ENCODE results near the gene CDK5R1.
"Not testable (repeated sequence)": the region's sequence is repeated elsewhere in the genome, so short reads cannot be mapped to it uniquely, and the experiment has no call there.

Gene CDK5R1

DNA sequence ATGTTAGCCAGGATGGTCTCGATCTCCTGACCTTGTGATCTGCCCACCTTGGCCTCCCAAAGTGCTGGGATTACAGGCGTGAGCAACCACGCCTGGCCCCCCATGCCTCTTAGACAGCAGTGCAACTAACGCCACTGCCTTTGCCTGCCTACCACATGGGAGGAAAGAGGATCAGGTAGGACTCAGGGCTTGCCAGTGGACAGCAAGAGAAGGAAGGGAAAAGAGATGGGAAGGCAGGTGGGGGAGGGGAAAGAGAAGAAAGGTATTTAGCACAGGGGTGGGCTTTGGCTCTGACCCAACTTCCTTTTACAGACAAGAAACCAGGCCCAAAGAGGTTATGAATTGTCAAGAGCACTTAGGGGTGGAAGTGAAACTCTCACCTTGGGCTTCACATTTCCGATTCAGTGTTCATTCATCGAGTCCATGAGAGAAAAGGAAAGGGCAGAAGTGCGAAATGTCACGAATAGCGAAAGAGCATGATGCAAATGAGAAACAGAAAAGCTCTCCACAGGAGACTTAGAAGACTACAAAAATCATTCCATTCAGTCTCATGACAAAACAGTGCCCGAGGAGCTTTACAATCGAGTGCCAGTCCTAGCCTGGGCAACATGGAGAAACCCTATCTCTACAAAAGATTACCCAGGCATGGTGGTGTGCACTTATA, 36.4 kb downstream of the CDK5R1 start:
- no peak for TF ChIP-seq POLR2A (IDR thresholded peaks at IDR 0.05; ENCODE audit: extremely low read depth, insufficient read length)
- TF ChIP-seq, protein P1, sequence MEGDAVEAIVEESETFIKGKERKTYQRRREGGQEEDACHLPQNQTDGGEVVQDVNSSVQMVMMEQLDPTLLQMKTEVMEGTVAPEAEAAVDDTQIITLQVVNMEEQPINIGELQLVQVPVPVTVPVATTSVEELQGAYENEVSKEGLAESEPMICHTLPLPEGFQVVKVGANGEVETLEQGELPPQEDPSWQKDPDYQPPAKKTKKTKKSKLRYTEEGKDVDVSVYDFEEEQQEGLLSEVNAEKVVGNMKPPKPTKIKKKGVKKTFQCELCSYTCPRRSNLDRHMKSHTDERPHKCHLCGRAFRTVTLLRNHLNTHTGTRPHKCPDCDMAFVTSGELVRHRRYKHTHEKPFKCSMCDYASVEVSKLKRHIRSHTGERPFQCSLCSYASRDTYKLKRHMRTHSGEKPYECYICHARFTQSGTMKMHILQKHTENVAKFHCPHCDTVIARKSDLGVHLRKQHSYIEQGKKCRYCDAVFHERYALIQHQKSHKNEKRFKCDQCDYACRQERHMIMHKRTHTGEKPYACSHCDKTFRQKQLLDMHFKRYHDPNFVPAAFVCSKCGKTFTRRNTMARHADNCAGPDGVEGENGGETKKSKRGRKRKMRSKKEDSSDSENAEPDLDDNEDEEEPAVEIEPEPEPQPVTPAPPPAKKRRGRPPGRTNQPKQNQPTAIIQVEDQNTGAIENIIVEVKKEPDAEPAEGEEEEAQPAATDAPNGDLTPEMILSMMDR (IDR thresholded peaks at IDR 0.05; ENCODE audit: low read depth, low read length): no peak
- TF ChIP-seq, protein P2, sequence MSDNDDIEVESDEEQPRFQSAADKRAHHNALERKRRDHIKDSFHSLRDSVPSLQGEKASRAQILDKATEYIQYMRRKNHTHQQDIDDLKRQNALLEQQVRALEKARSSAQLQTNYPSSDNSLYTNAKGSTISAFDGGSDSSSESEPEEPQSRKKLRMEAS (IDR thresholded peaks at IDR 0.05; ENCODE audit: low read depth, low read length): no peak
- no peak for TF ChIP-seq MYC (IDR thresholded peaks at IDR 0.05; ENCODE audit: low read depth, low read length)
- no peak overlapping the region for H3K4me3 ChIP-seq (ENCODE audit: low read depth, low read length)
- DNase-seq (ENCODE audit: low read depth): no peak

DNA sequence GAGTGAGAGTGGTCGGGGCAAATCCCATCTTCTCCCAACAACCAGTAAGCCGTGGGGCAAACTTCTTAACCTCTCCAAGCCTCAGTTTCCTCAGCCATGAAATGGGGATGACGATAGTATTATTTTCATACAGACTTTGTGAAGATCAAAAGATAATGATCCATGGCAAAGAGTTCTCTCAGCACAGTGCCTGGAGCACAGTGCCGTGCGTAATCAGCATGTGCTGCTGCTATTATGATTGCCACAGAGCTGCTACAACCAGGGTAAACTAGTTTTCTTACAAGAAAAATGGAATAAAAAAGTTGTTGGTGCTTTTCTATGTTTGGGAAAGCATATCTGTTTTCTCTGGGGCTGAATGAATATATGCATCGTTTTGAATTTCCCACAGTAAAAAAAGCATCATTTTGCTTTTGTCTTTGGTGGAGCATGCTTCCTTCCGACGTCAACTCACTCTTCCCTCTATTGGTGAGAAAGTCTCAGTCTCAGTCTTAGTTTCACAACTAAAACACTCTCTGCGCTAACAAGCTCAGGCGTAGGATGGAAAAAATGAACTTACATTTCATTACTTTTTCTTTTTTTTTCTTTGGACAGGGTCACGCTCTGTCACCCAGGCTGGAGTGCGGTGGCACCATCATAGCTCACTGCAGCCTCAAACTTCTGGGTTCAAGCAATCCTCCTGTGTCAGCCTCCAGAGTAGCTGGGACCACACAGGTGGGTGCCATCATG, 37.2 kb downstream of the CDK5R1 start:
- no peak for DNase-seq (ENCODE audit: low read depth)
- TF ChIP-seq MYC (IDR thresholded peaks at IDR 0.05; ENCODE audit: low read depth, low read length): no peak
- no peak overlapping the region for H3K4me3 ChIP-seq (ENCODE audit: low read depth, low read length)

DNA sequence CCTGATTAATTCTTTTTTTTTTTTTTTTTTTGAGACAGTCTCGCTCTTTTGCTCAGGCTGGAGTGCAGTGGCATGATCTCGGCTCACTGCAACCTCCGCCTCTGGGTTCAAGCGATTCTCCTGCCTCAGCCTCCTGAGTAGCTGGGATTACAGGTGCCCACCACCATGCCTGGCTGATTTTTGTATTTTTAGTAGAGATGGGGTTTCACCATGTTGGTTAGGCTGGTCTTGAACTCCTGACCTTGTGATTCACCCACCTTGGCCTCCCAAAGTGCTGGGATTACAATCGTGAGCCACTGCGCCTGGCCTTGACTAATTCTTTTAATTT, 37.7 kb downstream of the CDK5R1 start:
- H3K4me3 ChIP-seq (ENCODE audit: low read depth, low read length); DNase-seq (ENCODE audit: low read depth): not testable (repeated sequence)

DNA sequence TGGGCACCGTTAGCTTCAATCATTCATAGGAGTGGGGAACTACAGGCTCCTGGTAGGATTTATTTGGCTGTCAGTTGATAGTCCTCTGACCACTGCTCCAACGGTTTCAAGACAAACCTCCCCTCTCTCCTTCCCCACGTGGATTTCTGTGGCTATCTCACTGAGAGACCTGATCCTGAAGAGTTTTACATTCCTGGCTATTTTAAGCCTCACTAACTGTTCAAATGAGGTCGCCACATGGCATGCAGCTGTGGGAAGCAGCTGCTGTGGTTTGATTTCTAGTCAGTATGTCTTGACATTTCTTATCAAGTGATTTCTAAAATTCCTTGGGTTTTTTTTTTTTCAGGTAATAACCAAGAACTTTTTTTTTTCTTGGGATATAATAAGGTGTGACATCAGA, 38.3 kb downstream of the CDK5R1 start:
- no peak for DNase-seq (ENCODE audit: low read depth)
- H3K4me3 ChIP-seq (ENCODE audit: low read depth, low read length): no peak overlapping the region
- no peak for TF ChIP-seq MYC (IDR thresholded peaks at IDR 0.05; ENCODE audit: low read depth, low read length)
- TF ChIP-seq POLR2A (IDR thresholded peaks at IDR 0.05; ENCODE audit: extremely low read depth, insufficient read length): no peak
- TF ChIP-seq, protein P2 (IDR thresholded peaks at IDR 0.05; ENCODE audit: low read depth, low read length): no peak
- TF ChIP-seq, protein P1 (IDR thresholded peaks at IDR 0.05; ENCODE audit: low read depth, low read length): no peak

DNA sequence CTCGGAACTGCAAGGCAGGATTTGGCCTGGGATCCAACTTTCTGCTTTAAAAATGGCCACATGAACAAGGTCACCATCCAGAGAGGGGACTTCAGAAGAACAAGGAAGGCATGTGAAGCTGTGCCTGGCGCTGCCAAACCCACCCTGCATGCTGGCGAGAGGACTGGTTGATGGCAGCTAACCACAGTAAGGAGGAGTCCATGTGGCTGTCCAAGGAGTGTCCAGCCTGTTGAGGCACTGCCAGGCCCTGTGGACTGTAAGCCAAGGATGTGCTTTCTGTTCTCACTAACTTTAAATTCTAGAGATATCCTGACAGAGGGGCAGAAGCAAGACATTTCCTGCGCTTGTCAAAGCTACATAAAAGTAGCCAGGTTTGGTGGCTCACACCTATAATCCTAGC, 40.4 kb downstream of the CDK5R1 start:
- DNase-seq (ENCODE audit: low read depth): no peak
- TF ChIP-seq POLR2A (IDR thresholded peaks at IDR 0.05; ENCODE audit: extremely low read depth, insufficient read length): no peak
- no peak overlapping the region for H3K4me3 ChIP-seq (ENCODE audit: low read depth, low read length)

DNA sequence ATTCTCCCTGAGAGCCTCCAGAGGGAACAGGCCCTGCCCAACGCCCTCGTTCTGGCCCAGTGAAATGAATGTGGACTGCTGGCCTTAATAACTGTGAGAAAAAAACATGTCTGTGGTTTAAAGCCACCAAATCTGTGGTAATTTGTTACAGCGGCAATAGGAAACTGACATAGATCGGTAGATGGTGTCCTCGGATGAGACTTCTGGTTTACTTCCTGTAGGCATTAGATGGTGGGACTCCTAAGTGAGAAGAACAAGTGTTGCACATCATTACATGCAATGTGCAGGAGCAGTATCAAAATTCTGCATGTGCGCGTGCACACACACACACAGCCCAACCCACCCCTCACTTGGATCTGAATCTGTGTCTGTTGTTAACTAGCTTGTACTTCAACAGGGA, 42.0 kb downstream of the CDK5R1 start:
- TF ChIP-seq, protein P2 (IDR thresholded peaks at IDR 0.05; ENCODE audit: low read depth, low read length): no peak
- TF ChIP-seq MYC (IDR thresholded peaks at IDR 0.05; ENCODE audit: low read depth, low read length): no peak
- TF ChIP-seq, protein P1 (IDR thresholded peaks at IDR 0.05; ENCODE audit: low read depth, low read length): no peak
- no peak for TF ChIP-seq POLR2A (IDR thresholded peaks at IDR 0.05; ENCODE audit: extremely low read depth, insufficient read length)
- no peak for DNase-seq (ENCODE audit: low read depth)

DNA sequence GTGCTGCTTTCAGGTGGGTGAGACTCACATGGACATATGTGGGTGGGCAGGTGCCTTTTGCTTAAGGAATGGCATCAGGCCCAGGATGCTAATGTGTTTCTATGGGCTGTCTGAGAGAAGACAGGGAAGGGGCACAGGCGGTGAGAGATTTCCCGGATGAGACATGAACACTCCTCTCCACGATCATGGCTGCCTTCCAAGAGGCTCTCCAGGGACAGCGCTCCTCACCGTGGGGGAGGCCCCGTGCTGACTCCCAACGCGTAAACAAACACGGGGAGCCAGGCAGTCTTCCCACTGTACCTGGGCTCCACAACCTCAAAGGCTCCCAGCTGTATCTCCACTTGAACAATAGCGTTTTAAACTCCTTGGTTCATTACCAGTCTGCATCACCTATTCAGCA, 42.8 kb downstream of the CDK5R1 start:
- no peak for DNase-seq (ENCODE audit: low read depth)
- no peak for TF ChIP-seq MYC (IDR thresholded peaks at IDR 0.05; ENCODE audit: low read depth, low read length)
- TF ChIP-seq, protein P1 (IDR thresholded peaks at IDR 0.05; ENCODE audit: low read depth, low read length): no peak
- TF ChIP-seq, protein P2 (IDR thresholded peaks at IDR 0.05; ENCODE audit: low read depth, low read length): no peak
- TF ChIP-seq POLR2A (IDR thresholded peaks at IDR 0.05; ENCODE audit: extremely low read depth, insufficient read length): no peak
- H3K4me3 ChIP-seq (ENCODE audit: low read depth, low read length): no peak overlapping the region

More for the DNA sequence above, 42.0 kb downstream of the CDK5R1 start:
- H3K4me3 ChIP-seq (ENCODE audit: low read depth, low read length): no peak overlapping the region
